Fibroblast of lung (primary cell): ENCODE data around the gene ZGLP1.

Experiments
- CTCF ChIP-seq, 2 donors: IDR thresholded peaks in 1 of 2; conservative IDR thresholded peaks in 1 of 2; 1 replicate in 1 of 2; 2 replicates in 1 of 2; pipeline ENCODE4 v1.5.1; 2011 to 2012; ENCODE audit warnings: low read length in 2 of 2, control low read depth in 1 of 2, inconsistent platforms in 1 of 2, low read depth in 1 of 2, mild to moderate bottlenecking in 1 of 2
- EZH2 ChIP-seq: IDR thresholded peaks from 2 replicates; pipeline ENCODE4 v1.5.1; 2012; ENCODE audit warnings: low read length, control low read depth, mild to moderate bottlenecking; ENCODE audit errors: missing control alignments

GRCh38 chr19:10315335-10316214 is 6.0 kb upstream of the ZGLP1 start, which contains the start of gene FDX2:
- TF ChIP-seq CTCF (conservative IDR thresholded peaks at IDR 0.05 in 1 of 2, IDR thresholded peaks at IDR 0.05 in 1 of 2; ENCODE audit: low read depth in 1 of 2, low read length in 2 of 2) (no peak), EZH2 (no peak)
